SW 1271 (cell line): Measurements from ENCODE around the gene CCDC83.
"Not testable (repeated sequence)": the region's sequence is repeated elsewhere in the genome, so short reads cannot be mapped to it uniquely, and the experiment has no call there.

Source experiments
- DNase-seq, 2 experiments: peaks; one replicate each; lab custom pipeline; 2025; lab: John Stamatoyannopoulos, UW

The CCDC83 gene

DNA sequence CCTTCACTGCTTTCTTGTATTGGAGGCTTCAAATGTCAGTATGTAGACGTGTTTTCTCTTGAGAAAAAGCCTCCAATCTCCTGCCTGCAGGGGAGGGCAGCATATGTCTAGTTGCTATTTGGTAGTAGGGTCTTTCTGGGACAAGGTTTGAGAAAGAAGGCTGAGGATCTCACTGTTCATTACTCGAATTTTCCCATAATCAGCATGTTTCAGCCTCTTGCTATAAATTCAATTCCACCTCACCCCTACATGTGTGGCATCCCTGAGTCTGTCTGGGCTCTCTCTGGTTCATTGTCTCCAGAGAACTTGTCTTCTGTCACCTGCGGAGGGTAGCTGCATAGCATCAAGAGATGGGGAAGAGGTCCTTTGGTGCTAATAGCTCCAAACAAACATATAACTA, 19.5 kb upstream of the CCDC83 start:
- DNase-seq = no peak

DNA sequence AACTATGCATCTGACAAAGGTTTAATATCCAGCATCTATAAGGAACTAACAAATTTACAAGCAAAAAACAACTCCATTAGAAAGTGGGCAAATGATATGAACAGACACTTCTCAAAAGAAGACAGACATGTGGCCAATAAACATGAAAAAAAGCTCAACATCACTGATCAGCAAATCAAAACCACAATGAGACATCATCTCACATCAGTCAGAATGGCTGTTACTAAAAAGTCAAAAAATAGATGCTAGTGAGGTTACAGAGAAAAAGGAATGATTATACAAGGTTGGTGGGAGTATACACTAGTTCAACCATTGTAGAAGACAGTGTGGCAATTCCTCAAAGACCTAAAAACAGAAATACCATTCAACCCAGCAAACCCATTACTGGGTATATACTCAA, 14.3 kb upstream of the CCDC83 start:
- DNase-seq = not testable (repeated sequence)

DNA sequence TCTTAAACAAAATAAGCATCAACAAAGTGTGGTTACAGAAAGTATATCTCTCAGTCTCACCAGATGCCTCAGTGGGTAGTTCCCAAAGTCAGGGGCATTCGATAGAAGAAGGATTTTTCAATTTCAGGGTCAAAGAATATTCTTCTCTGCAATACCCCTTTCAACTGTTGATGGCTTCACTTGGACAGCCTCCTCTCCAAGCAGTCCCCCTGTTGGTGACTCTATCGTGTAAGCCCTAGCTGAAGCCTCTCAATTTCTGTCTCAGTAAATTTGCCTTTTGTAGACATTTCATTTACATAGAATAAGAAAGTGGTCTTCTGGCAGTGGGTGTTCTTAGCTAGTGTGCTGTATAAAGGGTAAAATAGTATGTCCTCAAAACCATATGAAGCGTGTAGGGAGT, 11.3 kb upstream of the CCDC83 start:
- no peak for DNase-seq

DNA sequence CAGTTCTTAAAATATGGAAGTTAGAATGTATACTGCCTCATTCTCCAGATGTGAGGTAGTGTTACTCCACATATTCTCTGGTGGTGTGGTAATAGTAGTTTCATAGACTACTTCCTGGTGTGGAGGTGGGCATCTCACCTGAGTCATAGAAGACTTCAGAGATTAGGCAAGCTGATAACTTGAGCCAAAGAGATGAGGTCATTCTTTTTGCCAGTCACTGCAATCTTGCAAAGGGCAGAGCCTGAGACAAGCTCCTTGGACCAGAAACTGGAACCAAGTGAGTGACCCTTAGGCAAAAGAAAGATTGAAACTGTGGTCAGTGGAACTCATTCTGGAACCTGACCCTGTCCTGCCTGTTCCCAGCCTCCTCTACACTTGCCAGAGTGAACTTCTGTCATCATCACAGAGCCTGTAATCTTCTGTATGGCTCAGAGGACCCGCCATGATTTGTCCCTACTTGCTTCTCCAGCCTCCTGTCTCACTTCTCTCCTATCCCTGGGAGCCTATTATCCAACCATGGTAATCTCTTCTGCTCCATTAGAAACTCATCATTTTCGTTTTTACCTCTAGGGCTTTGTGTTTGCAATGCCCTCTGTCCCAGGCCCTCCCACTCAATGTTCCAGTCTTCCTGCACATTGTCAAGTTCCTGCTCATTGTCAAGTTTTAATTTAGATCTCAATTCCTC, 10.6 kb upstream of the CCDC83 start:
- peak in 1 of 2 experiments; percentile 23 for DNase-seq

DNA sequence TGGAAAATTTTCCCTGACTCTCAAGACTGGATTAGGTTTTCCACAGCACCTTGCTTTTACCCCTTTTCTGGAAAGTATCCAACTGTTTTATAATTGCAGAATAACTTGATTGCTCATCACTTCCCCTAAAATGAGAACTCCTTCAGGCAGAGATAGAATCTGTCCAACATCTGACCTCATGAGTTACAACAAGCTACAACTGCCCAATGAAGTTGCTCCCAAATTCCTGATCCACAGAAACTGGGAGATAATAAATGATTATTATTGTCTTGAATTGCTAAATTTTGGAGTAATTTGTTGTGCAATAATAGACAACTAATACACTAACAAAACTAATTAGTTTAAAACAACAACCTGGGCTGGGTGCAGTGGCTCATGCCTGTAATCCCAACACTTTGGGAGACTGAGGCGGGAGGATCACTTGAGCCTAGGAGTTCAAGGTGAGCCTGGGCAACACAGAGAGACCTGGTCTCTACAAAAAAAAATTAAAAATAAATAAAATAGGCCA, 10.0 kb upstream of the CCDC83 start:
- DNase-seq = no peak

DNA sequence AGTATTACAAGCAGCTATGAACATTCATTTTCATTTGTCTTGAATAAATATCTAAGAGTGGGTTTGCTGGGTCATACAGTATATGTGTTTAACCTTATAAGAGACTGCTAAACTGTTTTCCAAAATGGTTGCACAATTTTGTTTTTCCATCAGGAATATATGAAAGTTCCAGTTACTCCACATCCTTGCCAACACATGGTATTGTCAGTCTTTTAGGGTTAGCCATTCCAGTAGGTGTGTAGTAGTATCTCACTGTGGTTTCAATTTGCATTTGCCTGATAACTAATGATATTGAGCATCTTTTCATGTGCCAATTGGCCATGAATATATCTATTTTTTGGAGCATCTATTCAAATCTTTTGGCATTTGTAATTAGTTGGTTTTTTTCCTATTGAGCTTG, 7.7 kb upstream of the CCDC83 start:
- no peak for DNase-seq

DNA sequence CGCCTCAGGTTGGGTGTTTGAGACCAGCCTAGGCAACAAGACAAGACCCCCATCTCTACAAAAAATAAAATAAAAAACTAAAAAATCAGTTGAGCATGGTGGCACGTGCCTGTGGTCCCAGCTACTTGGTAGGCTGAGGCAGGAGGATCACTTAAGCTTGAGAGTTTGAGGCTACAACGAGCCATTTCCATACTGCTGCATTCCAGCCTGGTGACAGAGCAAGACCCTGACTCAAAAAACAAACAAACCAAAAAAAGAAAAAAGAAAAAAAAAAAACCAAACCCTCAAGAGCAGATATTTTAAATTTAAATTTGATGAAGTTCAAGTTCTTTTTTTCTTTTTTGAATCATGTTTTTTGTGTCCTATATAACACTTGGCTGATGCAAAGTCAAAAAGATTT, 7.2 kb upstream of the CCDC83 start:
- DNase-seq = no peak

DNA sequence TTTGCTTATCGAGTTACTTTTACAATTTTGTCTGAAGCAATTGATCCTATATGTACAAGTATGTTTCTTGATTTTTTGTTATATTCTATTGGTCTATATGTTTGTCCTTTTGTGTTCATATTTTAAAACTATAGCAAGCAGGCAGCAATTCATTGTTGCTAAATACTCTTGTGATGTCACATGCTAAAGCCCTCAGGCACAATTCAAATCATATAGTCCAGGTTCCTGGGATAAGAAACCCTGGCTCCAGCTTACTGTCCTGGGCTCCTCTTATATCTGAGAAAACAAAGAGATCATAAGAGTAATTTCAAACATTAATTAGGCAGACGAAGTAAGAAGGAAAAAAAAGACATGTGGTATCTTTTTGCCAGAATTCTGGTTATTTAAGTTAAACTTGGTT, 6.6 kb upstream of the CCDC83 start:
- no peak for DNase-seq

DNA sequence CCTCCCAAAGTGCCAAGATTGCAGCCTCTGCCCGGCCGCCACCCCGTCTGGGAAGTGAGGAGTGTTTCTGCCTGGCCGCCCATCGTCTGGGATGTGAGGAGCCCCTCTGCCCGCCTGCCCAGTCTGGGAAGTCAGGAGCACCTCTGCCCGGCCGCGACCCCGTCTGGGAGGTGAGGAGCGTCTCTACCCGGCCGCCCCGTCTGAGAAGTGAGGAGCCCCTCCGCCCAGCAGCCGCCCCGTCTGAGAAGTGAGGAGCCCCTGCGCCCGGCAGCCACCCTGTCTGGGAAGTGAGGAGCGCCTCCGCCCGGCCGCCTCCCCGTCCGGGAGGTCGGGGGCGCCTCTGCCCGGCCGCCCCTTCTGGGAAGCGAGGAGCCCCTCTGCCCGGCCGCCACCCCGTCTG, 2.4 kb upstream of the CCDC83 start:
- DNase-seq = not testable (repeated sequence)

DNA sequence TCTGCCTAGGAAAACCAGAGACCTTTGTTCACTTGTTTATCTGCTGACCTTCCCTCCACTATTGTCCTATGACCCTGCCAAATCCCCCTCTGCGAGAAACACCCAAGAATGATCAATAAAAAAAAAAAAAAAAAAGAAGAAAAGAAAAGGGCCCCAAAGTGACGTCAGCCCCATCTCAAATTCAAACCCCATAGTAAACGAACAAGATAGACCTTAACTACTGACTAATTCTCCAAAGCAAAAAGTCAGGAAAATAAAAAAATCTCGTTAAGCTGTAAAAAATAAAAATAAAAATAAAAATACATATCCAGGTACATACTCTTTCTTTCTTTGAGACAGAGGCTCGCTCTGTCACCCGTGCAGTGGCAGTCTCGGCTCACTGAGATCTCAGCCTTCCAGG, 1.6 kb upstream of the CCDC83 start:
- DNase-seq = not testable (repeated sequence)

DNA sequence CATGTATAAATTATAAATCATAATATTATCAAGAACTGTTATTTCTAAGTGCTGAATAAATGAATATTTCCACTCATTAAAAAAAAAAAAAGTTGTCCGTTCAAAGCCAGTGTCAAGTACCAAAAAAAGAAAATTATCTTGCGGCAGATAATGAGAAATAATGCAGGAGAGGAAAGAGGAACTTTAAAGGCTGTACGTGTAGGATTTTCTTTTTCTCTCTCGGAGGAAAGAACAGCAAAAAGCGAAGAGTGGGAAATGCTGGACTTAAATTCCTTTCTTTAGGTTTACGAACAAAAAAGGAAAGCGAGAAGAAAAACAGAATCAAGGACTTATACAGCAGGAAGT, 999 bp upstream of the CCDC83 start:
- no peak for DNase-seq

DNA sequence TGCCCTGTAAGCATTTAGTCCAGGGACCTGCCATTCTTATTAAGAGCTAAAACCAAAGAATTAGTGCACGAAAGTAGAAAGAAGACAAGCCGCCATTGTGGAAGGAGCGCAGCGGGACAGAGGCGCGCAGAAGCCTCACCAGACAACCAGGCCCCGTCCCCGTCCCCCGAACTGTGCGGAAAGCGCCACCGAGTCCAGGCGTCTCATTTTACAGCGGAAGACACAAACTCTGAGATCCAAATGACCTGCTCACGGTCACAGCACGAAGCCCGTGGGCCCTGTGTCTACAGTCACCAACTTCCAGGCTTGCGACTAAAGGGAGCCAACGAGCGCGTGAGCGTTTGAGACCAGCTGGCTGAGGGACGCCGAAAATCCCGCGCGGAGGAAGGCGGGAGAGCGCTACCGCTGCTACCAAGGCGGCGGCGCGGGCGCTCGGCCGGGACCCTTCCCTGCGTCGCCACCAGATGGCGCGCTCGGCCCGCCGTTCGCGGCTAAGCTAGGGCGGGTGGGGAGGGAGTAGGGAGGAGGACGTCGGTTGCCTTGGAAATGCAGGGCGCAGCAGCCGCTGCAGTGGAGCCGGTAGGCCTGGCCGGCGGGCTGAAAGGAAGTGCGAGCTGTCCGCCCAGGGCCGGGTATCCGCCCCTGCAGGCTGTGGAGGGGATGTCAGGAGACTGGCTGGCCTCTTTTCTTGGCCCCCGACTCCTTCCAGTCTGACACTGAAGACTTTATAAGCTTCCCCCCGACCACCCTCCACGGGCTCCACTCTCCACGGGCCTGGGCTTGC, 434 bp upstream of the CCDC83 start:
- DNase-seq = peak; percentile 91 to 94

DNA sequence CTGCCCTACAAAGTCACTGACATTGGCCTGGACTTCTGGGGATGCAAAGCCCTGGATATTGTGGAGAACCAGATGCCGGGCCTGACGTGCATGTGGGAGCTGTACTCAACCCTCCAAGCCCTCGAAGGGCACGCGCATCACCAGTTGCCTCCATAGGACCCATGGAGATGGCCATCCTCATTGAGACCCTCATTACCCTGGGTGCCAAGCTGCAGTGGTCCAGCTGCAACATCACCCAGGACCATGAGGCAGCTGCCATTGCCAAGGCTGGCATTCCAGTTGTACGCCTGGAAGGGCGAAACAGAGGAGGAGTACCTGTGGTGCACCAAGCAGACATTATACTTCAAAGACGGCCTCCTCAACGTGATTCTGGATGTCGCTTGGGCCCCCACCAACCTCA, 1.9 kb downstream of the CCDC83 start:
- DNase-seq = no peak

DNA sequence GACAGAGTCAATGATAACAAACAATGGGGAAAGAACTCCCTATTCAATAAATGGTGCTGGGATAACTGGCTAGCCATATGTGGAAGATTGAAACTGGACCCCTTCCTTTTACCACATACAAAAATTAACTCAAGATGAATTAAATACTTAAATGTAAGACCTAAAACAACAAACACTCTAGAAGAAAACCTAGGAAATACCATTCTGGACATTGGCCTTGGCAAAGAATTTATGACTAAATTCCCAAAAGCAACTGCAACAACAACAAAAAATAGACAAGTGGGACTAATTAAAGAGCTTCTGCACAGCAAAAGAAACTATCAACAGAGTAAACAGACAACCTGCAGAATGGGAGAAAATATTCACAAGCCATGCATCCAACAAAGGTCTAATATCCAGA, 4.4 kb downstream of the CCDC83 start:
- not testable (repeated sequence) for DNase-seq

DNA sequence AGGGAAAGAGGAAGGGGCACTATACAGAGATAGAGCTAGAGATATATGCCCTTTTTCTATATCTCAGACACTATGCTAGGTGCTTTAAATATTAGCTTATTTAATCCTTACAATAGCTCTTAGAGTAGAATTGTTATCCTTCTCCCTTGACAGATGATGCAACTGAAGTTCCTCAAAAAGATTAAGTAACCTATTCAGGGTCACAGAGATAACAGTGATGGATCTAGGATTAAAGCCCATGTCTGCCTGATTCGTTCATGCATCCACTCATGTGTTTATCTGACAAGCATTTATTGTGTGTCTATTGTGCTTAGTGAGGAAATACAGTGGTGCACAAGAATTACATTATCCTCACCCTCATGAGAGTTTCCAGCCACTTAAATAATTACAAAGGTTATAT, 8.7 kb downstream of the CCDC83 start:
- DNase-seq = no peak

DNA sequence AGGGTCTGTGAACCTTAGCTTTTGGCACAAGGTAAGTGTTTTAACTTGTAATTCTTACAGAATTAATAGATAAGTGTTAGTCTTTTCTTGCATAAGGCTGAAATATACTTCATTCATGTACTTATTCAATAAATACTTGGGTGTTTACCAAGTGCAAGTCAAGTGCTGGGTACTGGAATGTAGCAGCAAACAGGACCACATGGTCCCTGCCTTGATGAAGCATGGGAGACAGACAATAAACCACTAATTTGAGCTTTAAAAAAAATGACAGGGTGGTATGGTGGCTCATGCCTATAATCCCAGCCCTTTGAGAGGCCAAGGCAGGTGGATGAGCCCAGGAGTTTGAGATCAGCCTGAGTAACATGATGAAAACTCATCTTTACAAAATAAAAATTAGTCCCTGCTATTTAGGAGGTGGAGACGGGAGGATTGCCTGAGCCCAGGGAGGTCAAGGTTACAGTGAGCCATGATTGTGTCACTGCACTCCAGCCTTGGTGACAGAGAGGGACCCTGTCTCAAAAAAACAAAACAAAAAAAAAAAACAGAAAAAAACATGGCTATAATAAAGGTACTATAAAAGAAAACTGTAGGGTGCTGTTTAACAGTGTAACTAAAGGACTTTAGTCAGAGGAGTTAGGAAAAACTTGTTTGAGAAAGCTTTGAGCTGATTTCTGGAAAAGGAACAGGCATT, 11.1 kb downstream of the CCDC83 start:
- no peak for DNase-seq

DNA sequence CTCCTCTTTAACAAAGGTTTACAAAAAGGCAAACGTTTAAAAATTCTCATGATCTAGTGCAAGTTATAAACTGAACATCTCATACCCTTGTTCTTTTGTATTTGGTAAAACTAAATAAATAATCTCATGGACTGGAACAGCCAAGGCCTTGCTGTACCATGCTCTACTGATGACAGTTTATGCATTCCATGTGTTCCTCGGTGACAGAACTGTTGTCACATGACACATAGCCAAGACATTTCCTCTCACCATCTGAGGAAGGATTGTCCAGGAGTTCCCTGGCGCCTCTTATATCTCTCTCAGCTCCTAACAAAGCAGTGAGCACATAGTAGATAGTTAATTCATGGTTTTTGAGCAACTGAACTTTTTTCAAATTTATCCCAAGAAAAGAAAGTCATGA, 12.6 kb downstream of the CCDC83 start:
- DNase-seq = peak in 1 of 2 experiments; percentile 25

DNA sequence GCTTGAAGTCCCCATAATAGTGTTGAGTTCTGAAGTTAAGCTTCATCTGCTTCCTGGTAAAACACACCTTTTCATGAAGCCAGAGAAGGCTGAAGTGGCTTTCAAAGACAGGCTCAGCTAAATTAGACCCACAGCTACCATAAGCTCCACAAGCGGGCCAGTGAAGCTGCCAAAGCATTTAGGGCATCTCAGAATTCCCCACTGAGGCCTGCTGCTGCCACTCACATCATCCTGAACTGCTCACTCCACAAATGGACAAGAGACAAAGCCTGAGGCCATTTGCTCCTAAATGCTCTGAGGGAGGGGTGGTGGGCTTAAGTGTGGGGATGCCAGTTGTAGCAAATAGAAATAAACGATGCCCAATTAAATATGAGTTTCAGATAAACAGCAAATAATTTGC, 14.6 kb downstream of the CCDC83 start:
- no peak for DNase-seq

DNA sequence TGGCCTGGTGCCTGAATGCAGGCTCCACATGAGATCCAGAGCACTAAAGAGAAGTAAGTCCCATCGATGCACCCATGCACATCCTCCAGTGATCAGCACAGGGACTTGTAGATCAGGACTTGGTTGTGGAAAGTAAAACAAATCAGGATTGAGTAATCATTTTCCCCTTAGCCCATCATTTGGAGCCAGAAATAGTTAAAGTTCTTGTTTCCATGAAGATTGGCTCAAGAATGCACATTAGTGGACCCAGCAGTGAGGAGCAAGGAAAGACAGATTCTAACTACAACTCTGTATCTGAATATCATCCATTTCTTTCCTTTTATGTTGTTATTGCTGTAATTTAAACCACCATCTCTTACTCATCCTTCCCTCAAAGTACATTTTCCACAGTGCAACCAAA, 19.1 kb downstream of the CCDC83 start:
- no peak for DNase-seq

DNA sequence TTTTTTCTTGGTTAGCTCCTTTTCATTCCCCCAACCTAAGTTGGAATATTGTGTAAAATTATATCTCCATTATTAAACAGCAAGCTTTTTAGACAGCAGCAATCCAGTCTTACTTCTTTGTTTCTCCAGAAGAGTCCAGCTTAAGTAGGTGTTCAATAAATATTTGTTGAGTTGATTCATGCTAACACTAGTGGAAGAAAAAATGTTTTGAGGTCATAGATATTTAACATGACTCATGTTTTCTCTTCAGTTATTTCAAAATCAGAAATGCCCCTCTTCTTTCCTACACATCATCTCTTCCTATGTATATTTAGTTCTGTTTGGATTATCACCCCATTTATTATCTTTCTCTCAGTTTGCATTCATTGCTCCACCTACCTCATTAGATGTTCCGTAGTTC, 20.3 kb downstream of the CCDC83 start:
- DNase-seq = no peak

DNA sequence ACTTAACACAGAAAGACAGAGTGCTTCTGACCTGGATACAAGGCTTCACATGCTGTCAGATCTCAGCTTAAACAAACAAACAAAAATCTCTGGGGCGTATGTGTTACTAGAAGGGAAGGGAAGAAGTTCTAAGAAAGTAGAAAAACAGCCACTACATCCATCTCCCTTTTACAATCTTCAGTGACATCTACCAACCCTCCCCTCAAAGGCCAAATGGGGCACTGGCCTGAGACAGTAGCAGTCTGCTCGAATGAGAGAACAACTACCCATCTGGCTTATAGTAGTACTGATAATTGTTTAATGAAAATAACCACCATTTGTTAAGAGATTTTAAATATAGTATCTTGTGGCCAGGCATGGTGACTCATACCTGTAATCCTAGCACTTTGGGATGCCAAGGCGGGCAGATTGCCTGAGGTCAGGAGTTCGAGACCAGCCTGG, 29.4 kb downstream of the CCDC83 start:
- no peak for DNase-seq

DNA sequence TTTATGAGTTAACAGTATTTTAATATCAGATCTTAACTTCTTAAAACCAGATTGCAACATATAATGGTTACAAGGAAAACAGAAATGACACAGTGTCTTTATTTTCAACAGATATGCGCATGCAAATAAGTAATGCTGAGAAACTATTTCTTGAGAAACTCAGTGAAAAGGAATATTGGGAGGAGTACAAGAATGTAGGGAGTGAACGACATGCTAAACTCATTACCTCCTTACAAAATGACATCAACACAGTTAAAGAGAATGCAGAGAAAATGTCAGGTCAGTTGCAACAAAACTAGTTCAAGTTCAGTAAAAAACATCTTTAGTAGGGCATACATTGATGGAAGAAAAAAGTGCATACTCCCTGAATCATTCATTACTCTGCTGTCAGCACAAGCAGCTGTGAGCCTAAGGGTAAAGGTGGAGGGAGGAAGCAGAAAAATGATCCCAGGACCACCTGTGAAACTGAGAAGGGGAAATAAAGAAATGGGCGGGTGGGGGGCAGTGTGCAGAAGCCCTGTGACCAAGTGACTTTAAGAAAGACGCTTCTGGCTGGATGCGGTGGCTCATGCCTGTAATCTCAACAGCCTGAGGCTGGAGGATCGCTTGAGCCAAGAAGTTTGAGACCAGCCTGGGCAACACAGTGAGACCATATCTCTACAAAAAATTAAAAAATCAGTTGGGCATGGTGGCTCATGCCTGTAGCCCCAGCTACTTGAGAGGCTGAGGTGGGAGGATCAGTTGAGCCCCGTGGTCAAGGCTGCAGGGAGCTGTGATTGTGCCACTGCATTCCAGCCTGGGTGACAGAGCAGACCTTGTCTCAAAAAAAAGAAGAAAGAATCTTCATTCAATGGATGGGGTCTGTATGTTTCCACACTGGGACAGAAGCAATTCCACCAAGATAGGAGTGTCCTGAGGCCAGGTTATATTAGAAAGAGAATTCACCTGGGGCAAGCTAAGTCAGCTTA, 31.2 kb downstream of the CCDC83 start:
- DNase-seq = no peak
